ENCODE results near the gene PLIN3.
A peak's percentile ranks its signal among the peaks of the same experiment; 100 is the strongest.

Gene PLIN3

DNA sequence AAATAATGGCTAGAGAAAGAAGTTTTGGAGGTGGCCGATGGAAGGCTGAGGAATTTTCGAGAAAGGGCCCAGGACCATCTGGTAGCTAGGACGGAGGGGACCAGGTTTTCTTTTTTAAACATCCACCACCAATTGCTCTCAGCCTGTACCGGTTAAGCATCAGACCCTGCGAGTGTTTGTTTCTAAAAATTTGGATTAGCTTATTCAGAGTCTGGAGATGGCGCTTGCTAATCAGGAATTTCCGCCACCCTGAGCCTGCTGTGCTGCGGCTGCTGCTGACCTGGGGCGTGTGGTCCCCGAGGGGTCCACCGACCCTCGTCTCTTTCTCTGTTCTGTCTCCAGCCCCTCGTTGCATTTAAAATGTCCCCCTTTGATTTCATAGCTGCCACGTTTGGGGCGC, 43.8 kb upstream of the PLIN3 start:
- DNase-seq (ENCODE audit: low read depth): peak; percentile 48
- peak overlapping the region; percentile 74 for H3K4me3 ChIP-seq (ENCODE audit: low read depth, low read length)
- TF ChIP-seq, protein P1, sequence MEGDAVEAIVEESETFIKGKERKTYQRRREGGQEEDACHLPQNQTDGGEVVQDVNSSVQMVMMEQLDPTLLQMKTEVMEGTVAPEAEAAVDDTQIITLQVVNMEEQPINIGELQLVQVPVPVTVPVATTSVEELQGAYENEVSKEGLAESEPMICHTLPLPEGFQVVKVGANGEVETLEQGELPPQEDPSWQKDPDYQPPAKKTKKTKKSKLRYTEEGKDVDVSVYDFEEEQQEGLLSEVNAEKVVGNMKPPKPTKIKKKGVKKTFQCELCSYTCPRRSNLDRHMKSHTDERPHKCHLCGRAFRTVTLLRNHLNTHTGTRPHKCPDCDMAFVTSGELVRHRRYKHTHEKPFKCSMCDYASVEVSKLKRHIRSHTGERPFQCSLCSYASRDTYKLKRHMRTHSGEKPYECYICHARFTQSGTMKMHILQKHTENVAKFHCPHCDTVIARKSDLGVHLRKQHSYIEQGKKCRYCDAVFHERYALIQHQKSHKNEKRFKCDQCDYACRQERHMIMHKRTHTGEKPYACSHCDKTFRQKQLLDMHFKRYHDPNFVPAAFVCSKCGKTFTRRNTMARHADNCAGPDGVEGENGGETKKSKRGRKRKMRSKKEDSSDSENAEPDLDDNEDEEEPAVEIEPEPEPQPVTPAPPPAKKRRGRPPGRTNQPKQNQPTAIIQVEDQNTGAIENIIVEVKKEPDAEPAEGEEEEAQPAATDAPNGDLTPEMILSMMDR (conservative IDR thresholded peaks at IDR 0.05; ENCODE audit: low read depth, low read length): no peak

DNA sequence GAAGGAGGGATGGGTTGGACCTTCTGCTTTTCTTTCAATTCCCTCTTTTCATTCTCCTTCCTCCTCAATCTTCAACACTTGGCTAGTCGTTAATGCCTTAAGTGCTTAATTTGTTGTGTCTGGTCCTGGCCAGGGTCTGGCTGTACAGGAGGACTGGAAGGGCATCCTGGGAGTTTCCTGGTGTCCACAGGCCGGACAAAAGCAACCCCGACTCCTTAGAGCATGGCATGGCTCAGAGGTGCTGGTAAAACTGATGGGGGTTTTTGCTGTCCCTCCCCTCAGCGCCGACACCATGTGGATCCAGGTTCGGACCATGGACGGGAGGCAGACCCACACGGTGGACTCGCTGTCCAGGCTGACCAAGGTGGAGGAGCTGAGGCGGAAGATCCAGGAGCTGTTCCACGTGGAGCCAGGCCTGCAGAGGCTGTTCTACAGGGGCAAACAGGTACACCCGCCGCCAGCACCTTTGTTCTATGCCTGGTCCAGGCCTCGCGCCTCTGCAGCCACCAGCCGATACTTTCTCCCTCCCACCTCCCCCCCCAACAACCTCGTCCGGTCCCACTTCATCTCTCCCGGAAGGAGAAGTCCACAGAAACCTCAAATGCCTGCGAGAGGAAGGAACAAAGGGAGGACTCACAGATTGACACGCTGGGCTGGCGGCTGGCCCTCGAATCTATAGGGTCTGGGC, 43.3 kb upstream of the PLIN3 start:
- TF ChIP-seq, protein P1 (conservative IDR thresholded peaks at IDR 0.05; ENCODE audit: low read depth, low read length): no peak
- peak; percentile 66 for DNase-seq (ENCODE audit: low read depth)

DNA sequence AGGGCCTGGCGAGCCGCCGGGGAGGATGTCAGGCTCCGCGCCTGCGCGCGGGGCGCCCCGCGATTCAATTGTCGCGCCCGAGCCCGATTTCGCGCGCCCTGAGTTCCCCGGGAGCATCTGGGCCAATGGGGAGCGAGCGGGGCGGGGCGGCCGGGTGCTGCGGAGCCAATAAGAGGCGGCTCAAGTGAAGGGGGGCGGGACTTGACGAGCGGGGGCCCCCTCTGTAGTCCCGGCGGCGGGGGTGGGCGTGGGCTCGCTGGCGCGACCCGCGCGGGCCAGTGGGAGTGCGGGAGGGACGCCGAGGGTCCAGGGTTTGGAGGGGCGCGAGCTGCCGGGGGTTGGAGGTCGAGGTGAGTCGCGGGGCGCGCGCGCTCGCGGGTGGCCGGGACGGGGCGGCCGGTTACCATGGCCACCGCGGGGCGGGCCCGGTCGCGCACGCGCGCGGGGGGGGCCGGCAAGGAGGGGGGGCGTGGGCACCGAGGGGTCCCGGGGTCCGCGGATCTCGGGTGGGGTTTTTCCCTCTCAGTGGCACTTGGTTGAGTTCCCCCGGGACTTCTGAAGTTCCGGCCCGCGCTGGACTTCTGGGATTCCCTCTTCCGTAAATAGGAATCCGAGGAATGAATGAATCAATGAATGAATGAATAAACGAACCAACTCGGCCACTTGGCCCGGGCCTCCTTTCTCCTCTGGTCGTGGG, 42.6 kb upstream of the PLIN3 start:
- peak; percentile 91 for DNase-seq (ENCODE audit: low read depth)
- TF ChIP-seq, protein P1 (conservative IDR thresholded peaks at IDR 0.05; ENCODE audit: low read depth, low read length): no peak
- H3K4me3 ChIP-seq (ENCODE audit: low read depth, low read length): peak overlapping the region; percentile 74

More for the DNA sequence above, 43.3 kb upstream of the PLIN3 start:
- peak overlapping the region; percentile 74 for H3K4me3 ChIP-seq (ENCODE audit: low read depth, low read length)

DNA sequence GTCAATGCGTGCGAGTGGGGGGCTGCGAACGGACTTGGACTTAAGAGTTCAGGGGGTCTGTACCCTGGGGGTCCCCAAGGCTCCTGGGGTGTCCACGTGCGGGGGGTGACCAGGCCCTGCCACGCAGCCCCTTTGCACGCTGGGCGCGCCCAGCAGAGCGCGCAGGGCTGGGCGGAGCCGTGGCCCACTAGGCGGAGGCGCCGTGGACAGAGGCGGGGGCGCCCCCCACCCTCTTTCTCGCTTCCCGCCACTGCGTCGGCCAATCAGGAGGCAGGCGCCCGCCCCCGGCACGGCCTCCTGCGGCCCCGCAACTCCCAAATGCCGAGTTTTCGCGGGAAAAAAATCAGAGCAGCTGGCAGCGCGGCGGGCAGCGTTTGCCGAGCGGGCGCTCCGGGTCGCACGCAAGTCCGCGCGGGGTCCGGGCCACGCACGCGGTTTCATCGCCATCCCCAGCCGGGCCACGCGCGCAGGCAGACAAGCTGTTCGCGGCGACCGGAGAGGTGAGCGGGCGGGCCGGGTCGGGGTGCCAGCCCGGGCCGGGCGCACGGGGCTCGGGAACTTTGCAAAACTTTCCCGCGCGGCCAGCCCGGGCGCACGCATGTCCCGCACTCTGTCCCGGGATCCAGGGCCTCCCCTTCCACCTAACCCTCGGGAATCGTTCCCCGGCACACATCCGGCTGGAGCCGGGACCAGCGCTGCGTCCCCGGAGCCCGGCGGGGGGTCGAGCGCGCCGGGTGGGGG, 41.9 kb upstream of the PLIN3 start, which contains the start of gene UHRF1:
Gene UHRF1, plus strand, starts transcription at position 346 of the 741 bp plus-strand sequence. CDS start 1,385 bp downstream, outside the sequence.
- DNase-seq (ENCODE audit: low read depth): no peak
- H3K4me3 ChIP-seq (ENCODE audit: low read depth, low read length): peak within 1 kb of the TSS; percentile 74
- TF ChIP-seq, protein P1 (conservative IDR thresholded peaks at IDR 0.05; ENCODE audit: low read depth, low read length): no peak

DNA sequence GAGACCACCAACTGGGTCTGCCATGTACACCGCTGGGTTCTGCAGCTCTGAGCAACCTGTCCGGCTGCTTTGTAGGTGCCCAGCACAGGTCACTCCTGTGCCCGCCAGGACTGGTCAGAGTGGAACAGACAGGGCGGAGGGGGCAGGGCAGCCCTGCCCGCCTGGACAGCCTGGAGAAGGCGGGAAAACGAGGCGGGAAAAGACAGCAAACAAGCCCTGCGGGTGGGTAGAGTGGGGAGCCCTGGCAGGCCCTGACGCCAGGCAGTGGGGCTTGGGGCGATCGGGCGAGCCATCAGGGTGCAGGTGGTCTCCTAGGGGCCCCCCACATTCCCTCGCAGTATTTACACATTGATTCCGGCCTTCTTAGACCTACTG, 41.3 kb upstream of the PLIN3 start:
- TF ChIP-seq, protein P1 (conservative IDR thresholded peaks at IDR 0.05; ENCODE audit: low read depth, low read length): no peak
- DNase-seq (ENCODE audit: low read depth): no peak
- no peak overlapping the region for H3K4me3 ChIP-seq (ENCODE audit: low read depth, low read length)

DNA sequence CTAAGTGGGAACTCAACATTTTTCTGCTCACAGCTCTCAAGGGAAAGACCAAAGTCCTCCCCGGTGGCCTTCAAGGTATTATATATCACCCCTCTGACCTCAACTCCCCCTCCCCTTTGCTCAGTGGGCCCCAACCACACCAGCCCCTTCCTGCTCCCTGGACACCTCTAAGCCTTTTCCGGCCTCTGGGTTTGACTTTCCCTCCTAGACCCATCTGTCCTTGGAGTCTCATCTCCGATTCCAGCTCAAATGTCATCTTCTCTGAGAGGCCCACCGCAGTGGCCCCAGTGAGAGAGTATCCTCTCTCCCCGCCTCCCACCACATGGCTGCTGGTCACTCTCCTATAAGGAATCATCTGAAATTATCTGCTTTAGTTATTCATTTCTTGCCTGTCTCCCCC, 40.9 kb upstream of the PLIN3 start:
- TF ChIP-seq, protein P1 (conservative IDR thresholded peaks at IDR 0.05; ENCODE audit: low read depth, low read length): no peak
- H3K4me3 ChIP-seq (ENCODE audit: low read depth, low read length): no peak overlapping the region
- DNase-seq (ENCODE audit: low read depth): no peak

Data from choroid plexus epithelial cell (primary cell).